GM12891 (cell line): Measurements from ENCODE around the gene CACNA1G.

Experiments
- DNase-seq: peaks from one replicate; pipeline ENCODE4 v3.0.0; 2011; ENCODE audit warnings: low spot score; ENCODE audit not compliant: insufficient read length
- FAIRE-seq: peaks from 2 replicates; lab custom pipeline; 2011; peaks lifted over from hg19 to GRCh38; lab: Jason Lieb, UNC
- PAX5 ChIP-seq: IDR thresholded peaks from 2 replicates; pipeline ENCODE4 v1.6.1; 2011; ENCODE audit warnings: low read length, moderate library complexity, mild to moderate bottlenecking; ENCODE audit not compliant: insufficient read depth, severe bottlenecking
- POLR2A ChIP-seq: IDR thresholded peaks from 2 replicates; pipeline ENCODE4 v1.6.1; 2011; ENCODE audit warnings: low read depth, low read length, control low read depth
- POLR2AphosphoS5 ChIP-seq: IDR thresholded peaks from 2 replicates; pipeline ENCODE4 v1.6.1; 2011; ENCODE audit warnings: low read depth, low read length, control low read depth
- POU2F2 ChIP-seq: IDR thresholded peaks from 2 replicates; pipeline ENCODE4 v1.6.1; 2011; ENCODE audit warnings: low read depth, mild to moderate bottlenecking, control low read depth, low read length, moderate library complexity
- SPI1 ChIP-seq: IDR thresholded peaks from 2 replicates; pipeline ENCODE4 v1.6.1; 2011; ENCODE audit warnings: low read depth, low read length, control low read depth
- TAF1 ChIP-seq: IDR thresholded peaks from 2 replicates; pipeline ENCODE4 v1.6.1; 2011; ENCODE audit warnings: low read depth, low read length, control low read depth

The CACNA1G gene

DNA sequence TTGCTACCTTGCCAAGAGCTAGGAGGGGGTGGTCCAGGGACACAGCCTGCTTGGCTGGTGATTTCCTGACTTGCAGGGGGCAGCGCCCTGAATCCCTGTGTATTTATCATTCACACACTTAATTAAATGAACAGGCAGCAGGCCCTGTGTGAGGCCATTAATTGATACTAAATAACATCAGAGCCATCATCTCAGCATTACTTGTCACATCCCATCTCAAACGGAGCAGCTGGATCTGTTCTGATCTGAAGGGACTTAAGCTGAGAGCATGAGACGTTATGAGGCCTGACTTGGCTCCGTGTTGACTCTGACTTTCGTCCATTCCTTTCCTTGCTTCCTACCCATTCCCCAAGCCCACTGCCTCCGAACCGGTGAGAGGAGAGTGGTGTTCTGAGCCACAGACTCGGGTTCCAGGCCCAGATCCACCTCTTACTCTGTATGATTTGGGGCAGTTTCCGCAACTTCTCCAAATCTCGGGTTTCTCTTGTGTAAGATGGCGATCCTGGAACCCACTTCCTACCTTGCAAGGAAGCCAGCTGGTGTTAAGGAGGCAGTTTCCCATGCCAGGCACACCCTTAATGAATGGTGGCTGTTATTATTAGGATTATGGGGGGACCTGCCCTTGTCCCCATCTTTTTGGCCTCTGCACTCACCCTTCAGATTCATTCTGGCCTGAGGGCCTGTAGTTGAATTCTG is 33.8 kb downstream of the CACNA1G start:
- TF ChIP-seq POLR2AphosphoS5 (no peak), POLR2A (no peak), SPI1 (no peak), POU2F2 (no peak), TAF1 (no peak), PAX5 (no peak)
- DNase-seq (no peak), FAIRE-seq (no peak)

DNA sequence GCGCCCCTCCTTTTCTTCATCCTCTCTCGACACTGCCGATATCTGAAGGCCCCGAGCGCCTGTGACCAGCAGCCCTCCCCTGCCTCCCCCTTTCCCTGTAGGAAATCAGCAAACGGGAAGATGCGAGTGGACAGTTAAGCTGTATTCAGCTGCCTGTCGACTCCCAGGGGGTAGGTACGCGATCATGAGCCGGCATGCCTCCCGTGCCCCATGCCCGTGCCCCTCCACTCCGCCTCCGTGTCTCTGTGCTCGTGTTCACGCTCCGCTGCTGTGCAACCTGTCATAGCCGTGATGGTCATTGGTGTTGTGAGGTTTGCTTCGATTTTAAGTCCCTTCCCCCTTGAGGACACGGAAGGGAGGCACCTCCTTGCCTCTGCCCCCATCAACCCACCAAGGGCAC is 34.4 kb downstream of the CACNA1G start:
- no peak for TF ChIP-seq POLR2AphosphoS5
- no peak for TF ChIP-seq TAF1
- no peak for TF ChIP-seq POLR2A
- TF ChIP-seq PAX5, result no peak
- no peak for TF ChIP-seq POU2F2
- TF ChIP-seq SPI1, result no peak
- DNase-seq (no peak), FAIRE-seq (no peak)

DNA sequence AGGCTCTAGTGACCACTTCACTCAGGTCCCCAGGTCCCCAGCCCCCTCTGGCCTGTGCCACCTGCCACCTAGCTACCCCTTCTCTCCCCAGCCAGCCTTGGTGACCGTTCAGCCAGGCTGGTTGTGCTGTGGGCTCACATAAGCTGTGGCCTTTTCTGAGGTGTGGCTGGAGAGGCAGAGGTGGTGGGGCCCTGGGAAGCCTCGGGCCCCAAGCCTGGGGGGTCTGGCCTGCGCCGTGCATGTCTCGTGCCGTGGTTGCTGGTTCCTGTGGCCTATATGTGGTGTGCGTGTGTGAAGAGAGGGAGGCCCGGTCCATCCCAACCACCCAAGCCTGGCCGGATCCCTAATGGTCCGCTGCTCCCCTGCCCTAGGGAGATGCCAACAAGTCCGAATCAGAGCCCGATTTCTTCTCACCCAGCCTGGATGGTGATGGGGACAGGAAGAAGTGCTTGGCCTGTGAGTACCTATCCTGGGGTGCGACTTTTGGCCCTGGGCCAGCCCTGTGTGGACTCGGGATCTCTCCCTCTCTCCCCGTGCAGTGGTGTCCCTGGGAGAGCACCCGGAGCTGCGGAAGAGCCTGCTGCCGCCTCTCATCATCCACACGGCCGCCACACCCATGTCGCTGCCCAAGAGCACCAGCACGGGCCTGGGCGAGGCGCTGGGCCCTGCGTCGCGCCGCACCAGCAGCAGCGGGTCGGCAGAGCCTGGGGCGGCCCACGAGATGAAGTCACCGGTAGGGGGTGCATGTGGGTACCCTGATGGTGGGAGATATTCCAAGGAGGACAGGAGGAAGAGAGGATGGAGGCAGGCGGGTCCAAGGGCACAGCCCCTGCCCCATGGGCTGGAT is 35.9 kb downstream of the CACNA1G start:
- FAIRE-seq (no peak), DNase-seq (no peak)
- TF ChIP-seq SPI1, result no peak
- TF ChIP-seq POLR2A, result no peak
- no peak for TF ChIP-seq POU2F2
- TF ChIP-seq PAX5, result no peak
- TF ChIP-seq POLR2AphosphoS5, result no peak
- no peak for TF ChIP-seq TAF1

DNA sequence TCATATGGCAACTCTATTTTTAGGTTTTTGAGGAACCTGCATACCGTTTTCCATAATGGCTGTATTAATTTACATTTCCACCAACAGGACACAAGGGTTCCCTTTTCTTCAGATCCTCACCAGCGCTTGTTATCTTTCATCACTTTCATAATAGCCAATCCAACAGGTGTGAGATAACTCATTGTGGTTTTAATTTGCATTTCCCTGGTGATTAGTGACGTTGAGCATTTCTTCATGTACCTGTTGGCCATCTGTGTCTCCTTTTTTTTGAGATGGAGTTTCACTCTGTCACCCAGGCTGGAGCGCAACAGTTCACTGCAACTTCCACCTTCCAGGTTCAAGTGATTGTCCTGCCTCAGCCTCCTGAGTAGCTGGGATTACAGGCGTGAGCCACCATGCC is 38.0 kb downstream of the CACNA1G start:
- no peak for DNase-seq
- no peak for FAIRE-seq
- TF ChIP-seq TAF1, result no peak
- TF ChIP-seq SPI1, result no peak; the same call in 1 of the 2 replicates
- no peak for TF ChIP-seq PAX5
- TF ChIP-seq POLR2A, result no peak
- no peak for TF ChIP-seq POLR2AphosphoS5
- TF ChIP-seq POU2F2, result no peak

DNA sequence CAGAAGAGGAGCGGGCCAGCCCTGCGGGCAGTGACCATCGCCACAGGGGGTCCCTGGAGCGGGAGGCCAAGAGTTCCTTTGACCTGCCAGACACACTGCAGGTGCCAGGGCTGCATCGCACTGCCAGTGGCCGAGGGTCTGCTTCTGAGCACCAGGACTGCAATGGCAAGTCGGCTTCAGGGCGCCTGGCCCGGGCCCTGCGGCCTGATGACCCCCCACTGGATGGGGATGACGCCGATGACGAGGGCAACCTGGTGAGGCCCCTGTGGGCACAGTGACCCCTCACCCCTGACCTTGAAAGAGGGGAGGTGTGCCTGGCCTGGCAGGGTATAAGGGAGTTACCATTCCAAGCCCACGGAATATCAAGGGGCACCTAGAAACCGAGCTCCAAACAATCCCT is 39.1 kb downstream of the CACNA1G start:
- DNase-seq (no peak), FAIRE-seq (no peak)
- TF ChIP-seq POLR2A, result no peak
- no peak for TF ChIP-seq SPI1
- TF ChIP-seq TAF1, result no peak
- no peak for TF ChIP-seq POU2F2
- TF ChIP-seq POLR2AphosphoS5, result no peak
- no peak for TF ChIP-seq PAX5

DNA sequence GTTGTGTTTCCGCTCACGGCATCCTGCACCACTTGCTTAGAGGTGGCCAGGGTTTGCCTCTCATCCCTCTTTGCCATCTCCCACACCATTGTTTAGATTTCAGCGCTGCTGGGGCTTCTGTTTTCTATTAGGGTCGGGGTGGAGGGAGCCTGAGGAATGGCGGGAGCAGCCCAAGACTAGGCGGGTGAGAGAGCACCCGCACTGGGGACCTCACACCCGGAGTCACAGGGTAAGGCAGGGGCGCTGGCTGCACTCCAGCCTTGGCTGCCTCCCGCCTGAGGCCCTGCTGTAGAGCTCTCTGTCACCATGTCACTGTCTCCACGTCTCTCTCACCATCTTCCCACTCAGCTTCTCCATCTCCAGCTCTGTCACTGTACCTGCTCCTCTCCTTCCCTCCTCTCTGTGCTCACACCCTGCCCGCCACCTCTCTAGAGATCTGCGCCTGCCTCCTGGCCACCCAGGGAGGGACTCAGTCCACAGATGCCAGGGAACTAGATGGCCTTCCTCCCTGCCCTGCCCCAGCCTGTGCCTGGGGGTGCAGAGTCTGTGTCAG is 41.4 kb downstream of the CACNA1G start:
- FAIRE-seq (no peak), DNase-seq (no peak)
- TF ChIP-seq POLR2A (no peak), TAF1 (no peak), SPI1 (no peak), POLR2AphosphoS5 (no peak), PAX5 (no peak), POU2F2 (no peak)

DNA sequence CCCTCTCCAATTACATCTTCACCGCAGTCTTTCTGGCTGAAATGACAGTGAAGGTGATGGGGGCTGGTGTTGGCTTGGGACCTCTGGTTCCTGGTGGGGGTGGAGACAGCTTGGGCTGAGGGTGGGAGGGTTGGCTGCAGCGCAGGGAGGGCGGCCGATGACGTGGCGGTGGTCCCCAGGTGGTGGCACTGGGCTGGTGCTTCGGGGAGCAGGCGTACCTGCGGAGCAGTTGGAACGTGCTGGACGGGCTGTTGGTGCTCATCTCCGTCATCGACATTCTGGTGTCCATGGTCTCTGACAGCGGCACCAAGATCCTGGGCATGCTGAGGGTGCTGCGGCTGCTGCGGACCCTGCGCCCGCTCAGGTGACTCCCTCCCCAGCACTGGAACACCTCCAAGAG is 42.3 kb downstream of the CACNA1G start:
- FAIRE-seq (no peak), DNase-seq (no peak)
- TF ChIP-seq TAF1, result no peak
- no peak for TF ChIP-seq POLR2A
- no peak for TF ChIP-seq POU2F2
- no peak for TF ChIP-seq SPI1
- TF ChIP-seq PAX5, result no peak
- no peak for TF ChIP-seq POLR2AphosphoS5

DNA sequence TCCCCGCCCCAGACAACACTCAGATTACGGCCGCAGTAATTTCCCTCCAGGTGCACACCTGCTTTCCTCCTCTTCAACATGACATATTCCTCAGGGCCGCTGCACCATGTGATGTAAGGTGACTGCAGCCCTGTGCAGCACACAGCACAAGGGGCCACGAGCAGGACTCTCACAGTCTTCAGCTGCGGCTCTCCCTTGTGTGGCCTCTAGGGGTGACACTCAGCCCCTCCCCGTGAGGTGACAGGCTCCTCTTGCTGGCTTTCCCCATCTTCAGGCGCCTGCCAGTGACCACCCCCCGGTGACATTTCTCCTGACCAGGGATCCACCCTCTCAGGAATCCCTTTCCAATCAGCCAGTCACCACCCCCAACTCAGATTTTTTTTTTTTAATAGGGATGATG is 42.8 kb downstream of the CACNA1G start:
- DNase-seq (peak; percentile 63), FAIRE-seq (no peak)
- TF ChIP-seq POLR2AphosphoS5 (no peak), PAX5 (no peak), TAF1 (no peak), SPI1 (no peak), POU2F2 (no peak), POLR2A (no peak)

DNA sequence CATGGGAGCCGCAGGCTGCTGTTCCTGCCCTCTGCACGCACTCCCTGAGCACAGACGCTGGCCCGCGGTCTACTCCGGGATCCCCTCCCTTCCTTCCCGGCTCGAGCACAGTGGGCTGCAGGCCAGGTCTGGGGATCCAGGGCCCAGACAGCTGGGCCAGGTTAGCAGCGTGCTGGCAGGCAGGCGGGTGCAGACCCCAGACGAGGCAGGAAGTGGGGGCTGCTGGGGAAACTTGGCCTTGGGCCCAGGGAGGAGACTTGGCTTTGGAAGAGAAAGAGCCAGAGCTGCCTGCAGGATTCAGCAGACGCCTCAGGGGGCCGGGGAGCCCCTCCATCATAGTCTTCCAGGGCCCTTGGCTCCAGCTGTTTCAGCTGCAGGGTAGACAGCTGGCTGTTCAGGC is 44.0 kb downstream of the CACNA1G start:
- FAIRE-seq (no peak), DNase-seq (no peak)
- no peak for TF ChIP-seq POU2F2
